ENCODE measurements around the gene PTPRN2.

PTPRN2 gene

GRCh38 chr7:158443014-158443687 lies 144.5 kb downstream of the PTPRN2 start:
- no peak overlapping the region for H3K4me3 ChIP-seq (ENCODE audit: low read depth, low read length)
- peak; percentile 18; the same call in 1 of the 2 replicates for TF ChIP-seq CTCF (IDR thresholded peaks at IDR 0.05; ENCODE audit: control insufficient read depth, extremely low read depth, insufficient read depth)

GRCh38 chr7:158442260-158442659 lies 145.4 kb downstream of the PTPRN2 start:
- no peak overlapping the region for H3K4me3 ChIP-seq (ENCODE audit: low read depth, low read length)
- no peak for DNase-seq (ENCODE audit: low read depth)
- peak; percentile 33; the same call in 1 of the 2 replicates for TF ChIP-seq CTCF (IDR thresholded peaks at IDR 0.05; ENCODE audit: control insufficient read depth, extremely low read depth, insufficient read depth)

More at GRCh38 chr7:158443014-158443687, 144.5 kb downstream of the PTPRN2 start:
- no peak for DNase-seq (ENCODE audit: low read depth)

- no peak for TF ChIP-seq CTCF (IDR thresholded peaks at IDR 0.05; ENCODE audit: control insufficient read depth, extremely low read depth, insufficient read depth)
- H3K4me3 ChIP-seq (ENCODE audit: low read depth, low read length) = no peak overlapping the region
- no peak for DNase-seq (ENCODE audit: low read depth)
Observed at GRCh38 chr7:158439035-158439434, 148.6 kb downstream of the PTPRN2 start.

GRCh38 chr7:158432369-158433341 lies 155.0 kb downstream of the PTPRN2 start:
- no peak for TF ChIP-seq CTCF (IDR thresholded peaks at IDR 0.05; ENCODE audit: control insufficient read depth, extremely low read depth, insufficient read depth)
- H3K4me3 ChIP-seq (ENCODE audit: low read depth, low read length) = no peak overlapping the region
- DNase-seq (ENCODE audit: low read depth) = peak; percentile 41

- no peak for TF ChIP-seq CTCF (IDR thresholded peaks at IDR 0.05; ENCODE audit: control insufficient read depth, extremely low read depth, insufficient read depth)
- H3K4me3 ChIP-seq (ENCODE audit: low read depth, low read length) = no peak overlapping the region
- no peak for DNase-seq (ENCODE audit: low read depth)
Observed at GRCh38 chr7:158431941-158432347, 155.7 kb downstream of the PTPRN2 start.

- no peak overlapping the region for H3K4me3 ChIP-seq (ENCODE audit: low read depth, low read length)
- DNase-seq (ENCODE audit: low read depth) = no peak
- no peak for TF ChIP-seq CTCF (IDR thresholded peaks at IDR 0.05; ENCODE audit: control insufficient read depth, extremely low read depth, insufficient read depth)
Observed at GRCh38 chr7:158431055-158431940, 156.3 kb downstream of the PTPRN2 start.

Measured in LNCaP clone FGC (cell line).